ENCODE measurements around the gene ZC3H4.

Gene ZC3H4

DNA sequence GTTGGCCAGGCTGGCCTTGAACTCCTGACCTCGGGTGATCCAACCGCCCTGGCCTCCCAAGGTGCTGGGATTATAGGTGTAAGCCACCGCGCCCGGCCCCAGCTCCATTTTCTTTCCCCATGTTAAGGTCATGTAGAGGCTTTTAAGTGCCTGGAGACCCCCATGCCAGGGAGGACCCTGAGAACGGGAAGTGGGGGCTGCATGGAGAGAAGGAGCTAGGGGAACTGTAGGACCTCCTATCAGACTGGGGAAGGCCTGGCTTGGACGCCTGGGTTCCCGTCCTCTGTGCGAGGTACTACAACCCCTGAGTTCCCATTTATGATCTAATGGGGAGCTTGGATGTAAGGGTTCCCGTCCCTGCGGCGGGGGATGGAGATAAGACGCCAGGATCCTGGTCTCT, 94.7 kb downstream of the ZC3H4 start:
- no peak for DNase-seq

Measured in HCEC 1CT (cell line).